ENCODE measurements around the gene JOSD1. TPM values are rescaled to one million over a fixed set of nuclear protein-coding genes. Genes with fewer than 3 reads are reported as not detected.

The JOSD1 gene
- total and polyA plus RNA-seq, 2 donors (not counting 1 experiment from before 2014, with no cell fraction given): 78.7 to 94.8 TPM

GRCh38 chr22:38742176-38742942, 41.6 kb upstream of the JOSD1 start:
- H3K27ac ChIP-seq (ENCODE audit: low read length in 2 of 2): no peak overlapping the region
- ATAC-seq (ENCODE audit: low read depth): no peak
- no peak for TF ChIP-seq CTCF (IDR thresholded peaks at IDR 0.05)
- no peak for TF ChIP-seq EZH2 (IDR thresholded peaks at IDR 0.05; ENCODE audit: borderline replicate concordance, insufficient read depth, low read depth, low read length, poor library complexity, severe bottlenecking)
- Mint-ChIP-seq H3K27ac (peak overlapping the region; percentile 50), H3K9me3 (ENCODE audit: insufficient read depth) (no peaks in the 10 kb centered on the region), H3K4me3 (no peak overlapping the region), H3K4me1 (peaks cover 1% of the 10 kb centered on the region), H3K27me3 (no peaks in the 10 kb centered on the region)
- H3K36me3 ChIP-seq (replicated peaks in 1 of 2; ENCODE audit: control extremely low read depth in 1 of 2, control insufficient read depth in 1 of 2, extremely low read depth in 1 of 2, insufficient read depth in 2 of 2, low read length in 1 of 2): peaks cover 5 to 98% of the 10 kb centered on the region in 2 experiments
- H4K20me1 ChIP-seq (ENCODE audit: control insufficient read depth, insufficient read depth, low read length, poor library complexity, severe bottlenecking): peaks cover 94% of the 10 kb centered on the region
- CTCF ChIA-PET: interaction anchor here (0.9 to 1.5 kb wide), 4 partner anchors 9 to 24 kb away, joined by 3 to 7 read pairs (median 4); no protein-coding TSS in a partner anchor
- no peak overlapping the region for H3K4me2 ChIP-seq (replicated peaks; ENCODE audit: low read depth, low read length, poor library complexity, severe bottlenecking)
- no peak overlapping the region for H2AFZ ChIP-seq (ENCODE audit: insufficient read depth, low read depth, low read length, poor library complexity, severe bottlenecking)
- no peaks in the 10 kb centered on the region for H3K9me3 ChIP-seq (ENCODE audit: control extremely low read depth in 1 of 3, control insufficient read depth in 2 of 3, insufficient read depth in 1 of 3, low read length in 2 of 3)
- DNase-seq: no peak
- no peak overlapping the region for H3K9ac ChIP-seq (ENCODE audit: low read length)
- intact Hi-C loops (cut with micrococcal nuclease): no loop called here
- no peaks in the 10 kb centered on the region for H3K27me3 ChIP-seq (replicated peaks in 1 of 4; ENCODE audit: control extremely low read depth in 1 of 4, control insufficient read depth in 3 of 4, insufficient read depth in 4 of 4, low read length in 3 of 4)
- H3K4me1 ChIP-seq (ENCODE audit: control insufficient read depth in 2 of 2, insufficient read depth in 2 of 2, low read length in 2 of 2): peaks cover 0 to 2% of the 10 kb centered on the region in 2 donors
- WGBS (ENCODE audit: insufficient coverage): 97% methylated on average over 24 of the region's 25 CpGs
- no peak overlapping the region for H3K4me3 ChIP-seq (ENCODE audit: control extremely low read depth in 1 of 5, extremely low read depth in 1 of 5, insufficient read depth in 1 of 5, low read depth in 2 of 5, low read length in 4 of 5)
- POLR2A ChIA-PET: interaction anchor here (0.7 to 1.7 kb wide), 4 partner anchors 9 to 28 kb away, joined by 3 to 4 read pairs (median 4); no protein-coding TSS in a partner anchor
- peaks cover 41% of the 10 kb centered on the region for H3K79me2 ChIP-seq (ENCODE audit: control insufficient read depth, insufficient read depth, low read length)

GRCh38 chr22:38741576-38741975, 40.8 kb upstream of the JOSD1 start:
- H3K4me1 Mint-ChIP-seq: peaks cover 5% of the 10 kb centered on the region
- no peak for ATAC-seq (ENCODE audit: low read depth)
- no peaks in the 10 kb centered on the region for H3K9me3 Mint-ChIP-seq (ENCODE audit: insufficient read depth)
- no peak overlapping the region for H3K4me3 Mint-ChIP-seq
- Histone ChIP-seq H3K4me1 (ENCODE audit: control insufficient read depth in 2 of 2, insufficient read depth in 2 of 2, low read length in 2 of 2) (peaks cover 0 to 2% of the 10 kb centered on the region in 2 donors), H3K9ac (ENCODE audit: low read length) (no peak overlapping the region), H3K36me3 (replicated peaks in 1 of 2; ENCODE audit: control extremely low read depth in 1 of 2, control insufficient read depth in 1 of 2, extremely low read depth in 1 of 2, insufficient read depth in 2 of 2, low read length in 1 of 2) (peaks cover 7 to 99% of the 10 kb centered on the region in 2 experiments), H3K4me2 (replicated peaks; ENCODE audit: low read depth, low read length, poor library complexity, severe bottlenecking) (no peak overlapping the region), H3K9me3 (ENCODE audit: control extremely low read depth in 1 of 3, control insufficient read depth in 2 of 3, insufficient read depth in 1 of 3, low read length in 2 of 3) (no peaks in the 10 kb centered on the region), H3K4me3 (ENCODE audit: control extremely low read depth in 1 of 5, extremely low read depth in 1 of 5, insufficient read depth in 1 of 5, low read depth in 2 of 5, low read length in 4 of 5) (no peak overlapping the region), H4K20me1 (ENCODE audit: control insufficient read depth, insufficient read depth, low read length, poor library complexity, severe bottlenecking) (peaks cover 100% of the 10 kb centered on the region), H3K79me2 (ENCODE audit: control insufficient read depth, insufficient read depth, low read length) (peaks cover 39% of the 10 kb centered on the region), H3K27me3 (replicated peaks in 1 of 4; ENCODE audit: control extremely low read depth in 1 of 4, control insufficient read depth in 3 of 4, insufficient read depth in 4 of 4, low read length in 3 of 4) (no peaks in the 10 kb centered on the region), H2AFZ (ENCODE audit: insufficient read depth, low read depth, low read length, poor library complexity, severe bottlenecking) (no peak overlapping the region), H3K27ac (ENCODE audit: low read length in 2 of 2) (no peak overlapping the region)
- CTCF ChIA-PET: interaction anchor here (1.3 to 1.5 kb wide), 2 partner anchors 9 to 10 kb away, joined by 4 to 7 read pairs; no protein-coding TSS in a partner anchor
- WGBS (ENCODE audit: insufficient coverage): 94% methylated on average over 8 of the region's 10 CpGs
- peak overlapping the region; percentile 26 for H3K27ac Mint-ChIP-seq
- TF ChIP-seq EZH2 (IDR thresholded peaks at IDR 0.05; ENCODE audit: borderline replicate concordance, insufficient read depth, low read depth, low read length, poor library complexity, severe bottlenecking) (no peak), CTCF (IDR thresholded peaks at IDR 0.05) (no peak)
- H3K27me3 Mint-ChIP-seq: no peaks in the 10 kb centered on the region
- POLR2A ChIA-PET: no interaction called here
- intact Hi-C loops (cut with micrococcal nuclease): no loop called here
- DNase-seq: no peak
